GM23338 (cell line): ENCODE measurements around the gene SORBS2. TPM values are rescaled to one million over a fixed set of nuclear protein-coding genes. Genes with fewer than 3 reads are reported as not detected.

ENCODE experiments used
- ATAC-seq: fragments of 200-7000 bp; cut with Tn5 transposase; 3 replicates; pipeline ENCODE4 v1.9.1; 2020
- DNase-seq: peaks from one replicate; pipeline ENCODE4 v3.0.0-alpha.2; 2015; ENCODE audit warnings: low spot score
- H2AFZ ChIP-seq: fragments of 200-600 bp; sonication (generic); 2 replicates; pipeline ENCODE4 v1.8.0; 2016; ENCODE audit warnings: antibody characterized with exemption, mild to moderate bottlenecking, moderate library complexity
- H3F3A ChIP-seq: fragments of 200-600 bp; sonication (generic); replicated peaks from 2 replicates; pipeline ENCODE4 v1.8.0; 2017; ENCODE audit warnings: antibody characterized with exemption, mixed run types, low read depth
- H3K27ac ChIP-seq: fragments of 200-600 bp; sonication (generic); 2 replicates; pipeline ENCODE4 v1.6.1; 2016; ENCODE audit warnings: low read depth
- H3K27me3 ChIP-seq: fragments of 200-600 bp; sonication (generic); 2 replicates; pipeline ENCODE4 v1.8.0; 2016; ENCODE audit warnings: mild to moderate bottlenecking, mixed run types, moderate library complexity; ENCODE audit not compliant: insufficient read depth
- H3K36me3 ChIP-seq: fragments of 200-600 bp; sonication (generic); 2 replicates; pipeline ENCODE4 v1.8.0; 2016; ENCODE audit warnings: mild to moderate bottlenecking; ENCODE audit not compliant: insufficient read depth
- H3K4me1 ChIP-seq: fragments of 200-600 bp; sonication (generic); 2 replicates; pipeline ENCODE4 v1.8.0; 2016; ENCODE audit warnings: mild to moderate bottlenecking, moderate library complexity; ENCODE audit not compliant: insufficient read depth
- H3K4me2 ChIP-seq: fragments of 200-600 bp; sonication (generic); 2 replicates; pipeline ENCODE4 v1.7.1; 2017; ENCODE audit warnings: mixed run types
- H3K4me3 ChIP-seq: fragments of 200-600 bp; sonication (generic); 2 replicates; pipeline ENCODE4 v1.6.1; 2016; ENCODE audit warnings: mixed run types
- H3K79me2 ChIP-seq: fragments of 200-600 bp; sonication (generic); replicated peaks from 2 replicates; pipeline ENCODE4 v1.8.0; 2017; ENCODE audit warnings: mild to moderate bottlenecking; ENCODE audit not compliant: insufficient read depth
- H3K9me2 ChIP-seq: fragments of 200-600 bp; sonication (generic); 2 replicates; pipeline ENCODE4 v1.8.0; 2017; ENCODE audit not compliant: insufficient read depth
- H4K20me1 ChIP-seq: fragments of 200-600 bp; sonication (generic); replicated peaks from 2 replicates; pipeline ENCODE4 v1.8.0; 2017; ENCODE audit warnings: mild to moderate bottlenecking; ENCODE audit not compliant: insufficient read depth
- H3K27ac Mint-ChIP-seq: 2 replicates; pipeline ENCODE4 v1.8.0; 2020; ENCODE audit warnings: inconsistent platforms, mild to moderate bottlenecking, moderate library complexity, mixed read lengths
- H3K27me3 Mint-ChIP-seq: 3 replicates; pipeline ENCODE4 v1.8.0; 2022; ENCODE audit warnings: low read depth, mild to moderate bottlenecking, moderate library complexity, mixed read lengths, inconsistent platforms; ENCODE audit not compliant: insufficient read depth, poor library complexity
- H3K36me3 Mint-ChIP-seq: 3 replicates; pipeline ENCODE4 v1.8.0; 2021; ENCODE audit warnings: low read depth, mild to moderate bottlenecking, inconsistent platforms, moderate library complexity, mixed read lengths
- H3K4me1 Mint-ChIP-seq: 3 replicates; pipeline ENCODE4 v1.8.0; 2020; ENCODE audit warnings: mild to moderate bottlenecking, inconsistent platforms, mixed read lengths
- H3K4me3 Mint-ChIP-seq: 3 replicates; pipeline ENCODE4 v1.8.0; 2021; ENCODE audit warnings: moderate library complexity, mild to moderate bottlenecking, inconsistent platforms, mixed read lengths
- H3K9me3 Mint-ChIP-seq: 3 replicates; pipeline ENCODE4 v1.8.0; 2020; ENCODE audit warnings: moderate library complexity, mild to moderate bottlenecking, inconsistent platforms, mixed read lengths
- CREB1 ChIP-seq: fragments of 250-450 bp; sonication (Bioruptor Pico); IDR thresholded peaks from 2 replicates; pipeline ENCODE4 v1.5.0; 2020; ENCODE audit warnings: low read depth, mild to moderate bottlenecking, moderate library complexity
- CTCF ChIP-seq, 2 experiments: fragments of 200-600 bp in 1 of 2; sonication (generic) in 1 of 2; conservative IDR thresholded peaks; 2 replicates each; pipeline versions ENCODE4 v1.5.1 to v1.6.1; 2016 to 2017; ENCODE audit warnings: antibody characterized with exemption in 2 of 2, low read depth in 2 of 2, mild to moderate bottlenecking in 2 of 2, moderate library complexity in 1 of 2
- ETS1 ChIP-seq: IDR thresholded peaks from 2 replicates; pipeline ENCODE4 v1.6.1; 2016; ENCODE audit warnings: antibody characterized with exemption
- EZH2 ChIP-seq: fragments of 200-600 bp; sonication (generic); IDR thresholded peaks from one replicate; pipeline ENCODE4 v1.8.0; 2017; ENCODE audit warnings: antibody characterized with exemption, mild to moderate bottlenecking, low read depth; ENCODE audit not compliant: unreplicated experiment
- EZH2phosphoT487 ChIP-seq: fragments of 200-600 bp; sonication (generic); IDR thresholded peaks from one replicate; pipeline ENCODE4 v1.8.1; 2018; ENCODE audit warnings: antibody characterized with exemption; ENCODE audit not compliant: unreplicated experiment
- JUNB ChIP-seq: IDR thresholded peaks from one replicate; pipeline ENCODE4 v1.6.1; 2016; ENCODE audit warnings: antibody characterized with exemption; ENCODE audit not compliant: unreplicated experiment
- NANOG ChIP-seq: IDR thresholded peaks from 2 replicates; pipeline ENCODE4 v1.6.1; 2016; ENCODE audit warnings: antibody characterized with exemption, borderline replicate concordance
- POLR2AphosphoS5 ChIP-seq: IDR thresholded peaks from 2 replicates; pipeline ENCODE4 v1.6.1; 2016; ENCODE audit warnings: antibody characterized with exemption, low read depth
- REST ChIP-seq: IDR thresholded peaks from one replicate; pipeline ENCODE4 v1.6.1; 2018; ENCODE audit warnings: antibody characterized with exemption; ENCODE audit not compliant: unreplicated experiment
- STAT1 ChIP-seq: IDR thresholded peaks from one replicate; pipeline ENCODE4 v1.6.1; 2016; ENCODE audit warnings: antibody characterized with exemption; ENCODE audit not compliant: unreplicated experiment
- ZNF331 ChIP-seq: fragments of 250-450 bp; sonication (Bioruptor Pico); IDR thresholded peaks from 2 replicates; pipeline ENCODE4 v1.5.0; 2020; ENCODE audit warnings: low read depth, mild to moderate bottlenecking, moderate library complexity
- ZNF462 ChIP-seq: fragments of 250-450 bp; sonication (Bioruptor Pico); IDR thresholded peaks from 2 replicates; pipeline ENCODE4 v1.5.0; 2020; ENCODE audit warnings: mild to moderate bottlenecking, moderate library complexity
- polyA plus RNA-seq: library from polyadenylated mRNA; unstranded; fragments of >200 nt; fragmentation: Nextera tagmentation; extraction: Ambion mirVana; gene quantifications from 2 replicates; pipeline ENCODE4 v1.2.1, GENCODE V29; 2016
- total RNA-seq: library from RNA; depleted of rRNA; stranded (reverse); fragments of >200 nt; shearing (Covaris generic); gene quantifications from 2 replicates; pipeline ENCODE4 v1.2.3, GENCODE V29; 2014

SORBS2 gene
- total and polyA plus RNA-seq, 2 experiments from 2014 or later: 17.8 to 27.6 TPM

- no peak for TF ChIP-seq CREB1
- no peak for TF ChIP-seq EZH2phosphoT487
- TF ChIP-seq CTCF (conservative IDR thresholded peaks at IDR 0.05; ENCODE audit: low read depth in 2 of 2): no peak
- no peak for TF ChIP-seq JUNB
- no peak for TF ChIP-seq EZH2
- TF ChIP-seq NANOG: no peak
- no peak for TF ChIP-seq REST
- no peak for TF ChIP-seq ETS1
- no peak for TF ChIP-seq STAT1
These were observed 44.5 kb downstream of the SORBS2 start (continued) for GRCh38 chr4:185767528-185767927.

- Histone ChIP-seq H3K79me2 (no peaks in the 10 kb centered on the region), H3K36me3 (no peaks in the 10 kb centered on the region), H3K4me3 (no peak overlapping the region), H4K20me1 (no peaks in the 10 kb centered on the region), H3K4me2 (no peak overlapping the region), H3K27ac (no peak overlapping the region), H3F3A (no peaks in the 10 kb centered on the region), H3K27me3 (no peaks in the 10 kb centered on the region), H3K9me2 (no peaks in the 10 kb centered on the region), H3K4me1 (no peaks in the 10 kb centered on the region), H2AFZ (no peak overlapping the region)
- no peak overlapping the region for H3K4me3 Mint-ChIP-seq
- DNase-seq (no peak), ATAC-seq (no peak)
- peaks cover 4% of the 10 kb centered on the region; the same call in 2 of the 3 replicates for H3K9me3 Mint-ChIP-seq
- peaks cover 2% of the 10 kb centered on the region; the same call in 1 of the 3 replicates for H3K4me1 Mint-ChIP-seq
- H3K27me3 Mint-ChIP-seq: peaks cover 8% of the 10 kb centered on the region
- H3K36me3 Mint-ChIP-seq: peaks cover 19% of the 10 kb centered on the region
- no peak overlapping the region for H3K27ac Mint-ChIP-seq
- TF ChIP-seq ETS1 (no peak), EZH2phosphoT487 (no peak), EZH2 (no peak), ZNF331 (no peak), JUNB (no peak), ZNF462 (CRISPR knock-in tag) (no peak), POLR2AphosphoS5 (no peak)
These were observed 47.1 kb downstream of the SORBS2 start for GRCh38 chr4:185764876-185765275.
